ENCODE measurements around the gene IRX4.

IRX4 gene

GRCh38 chr5:1899201-1899600 lies 16.5 kb upstream of the IRX4 start:
- Histone ChIP-seq H3K9me3 (ENCODE audit: insufficient read depth, low read length, severe bottlenecking) (no peaks in the 10 kb centered on the region), H3K4me3 (ENCODE audit: low read depth in 1 of 2, low read length in 2 of 2) (no peak overlapping the region), H3K4me1 (ENCODE audit: insufficient read depth, low read length) (no peaks in the 10 kb centered on the region), H3K79me2 (ENCODE audit: insufficient read depth, low read length) (no peaks in the 10 kb centered on the region), H3K27me3 (ENCODE audit: insufficient read depth, low read length, poor library complexity) (peaks cover under 1% of the 10 kb centered on the region), H4K20me1 (ENCODE audit: insufficient read depth, low read length) (no peaks in the 10 kb centered on the region), H3K4me2 (ENCODE audit: insufficient read depth, low read length) (no peak overlapping the region), H3K9ac (ENCODE audit: low read depth, low read length) (no peak overlapping the region), H3K27ac (ENCODE audit: low read length) (no peak overlapping the region), H2AFZ (ENCODE audit: low read depth, low read length) (no peak overlapping the region), H3K36me3 (ENCODE audit: insufficient read depth, low read length) (no peaks in the 10 kb centered on the region)
- DNase-seq (no peak), ATAC-seq (ENCODE audit: insufficient read depth, low read depth) (no peak)
- TF ChIP-seq, protein P1, sequence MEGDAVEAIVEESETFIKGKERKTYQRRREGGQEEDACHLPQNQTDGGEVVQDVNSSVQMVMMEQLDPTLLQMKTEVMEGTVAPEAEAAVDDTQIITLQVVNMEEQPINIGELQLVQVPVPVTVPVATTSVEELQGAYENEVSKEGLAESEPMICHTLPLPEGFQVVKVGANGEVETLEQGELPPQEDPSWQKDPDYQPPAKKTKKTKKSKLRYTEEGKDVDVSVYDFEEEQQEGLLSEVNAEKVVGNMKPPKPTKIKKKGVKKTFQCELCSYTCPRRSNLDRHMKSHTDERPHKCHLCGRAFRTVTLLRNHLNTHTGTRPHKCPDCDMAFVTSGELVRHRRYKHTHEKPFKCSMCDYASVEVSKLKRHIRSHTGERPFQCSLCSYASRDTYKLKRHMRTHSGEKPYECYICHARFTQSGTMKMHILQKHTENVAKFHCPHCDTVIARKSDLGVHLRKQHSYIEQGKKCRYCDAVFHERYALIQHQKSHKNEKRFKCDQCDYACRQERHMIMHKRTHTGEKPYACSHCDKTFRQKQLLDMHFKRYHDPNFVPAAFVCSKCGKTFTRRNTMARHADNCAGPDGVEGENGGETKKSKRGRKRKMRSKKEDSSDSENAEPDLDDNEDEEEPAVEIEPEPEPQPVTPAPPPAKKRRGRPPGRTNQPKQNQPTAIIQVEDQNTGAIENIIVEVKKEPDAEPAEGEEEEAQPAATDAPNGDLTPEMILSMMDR (IDR thresholded peaks at IDR 0.05; ENCODE audit: borderline replicate concordance, extremely low read depth, low read length, poor library complexity, severe bottlenecking), result no peak
- no peak for TF ChIP-seq EZH2 (IDR thresholded peaks at IDR 0.05; ENCODE audit: borderline replicate concordance, low read depth, low read length, severe bottlenecking)

- Histone ChIP-seq H3K4me3 (ENCODE audit: low read depth in 1 of 2, low read length in 2 of 2) (no peak overlapping the region), H3K79me2 (ENCODE audit: insufficient read depth, low read length) (no peaks in the 10 kb centered on the region), H3K27ac (ENCODE audit: low read length) (no peak overlapping the region), H3K9ac (ENCODE audit: low read depth, low read length) (no peak overlapping the region), H3K36me3 (ENCODE audit: insufficient read depth, low read length) (no peaks in the 10 kb centered on the region), H3K9me3 (ENCODE audit: insufficient read depth, low read length, severe bottlenecking) (no peaks in the 10 kb centered on the region), H4K20me1 (ENCODE audit: insufficient read depth, low read length) (no peaks in the 10 kb centered on the region), H3K27me3 (ENCODE audit: insufficient read depth, low read length, poor library complexity) (peaks cover 10% of the 10 kb centered on the region), H3K4me2 (ENCODE audit: insufficient read depth, low read length) (no peak overlapping the region), H3K4me1 (ENCODE audit: insufficient read depth, low read length) (no peaks in the 10 kb centered on the region), H2AFZ (ENCODE audit: low read depth, low read length) (no peak overlapping the region)
- no peak for ATAC-seq (ENCODE audit: insufficient read depth, low read depth)
- no peak for DNase-seq
- TF ChIP-seq, protein P1 (IDR thresholded peaks at IDR 0.05; ENCODE audit: borderline replicate concordance, extremely low read depth, low read length, poor library complexity, severe bottlenecking), result no peak
- no peak for TF ChIP-seq EZH2 (IDR thresholded peaks at IDR 0.05; ENCODE audit: borderline replicate concordance, low read depth, low read length, severe bottlenecking)
Observed at GRCh38 chr5:1897816-1898450, 15.2 kb upstream of the IRX4 start.

DNA sequence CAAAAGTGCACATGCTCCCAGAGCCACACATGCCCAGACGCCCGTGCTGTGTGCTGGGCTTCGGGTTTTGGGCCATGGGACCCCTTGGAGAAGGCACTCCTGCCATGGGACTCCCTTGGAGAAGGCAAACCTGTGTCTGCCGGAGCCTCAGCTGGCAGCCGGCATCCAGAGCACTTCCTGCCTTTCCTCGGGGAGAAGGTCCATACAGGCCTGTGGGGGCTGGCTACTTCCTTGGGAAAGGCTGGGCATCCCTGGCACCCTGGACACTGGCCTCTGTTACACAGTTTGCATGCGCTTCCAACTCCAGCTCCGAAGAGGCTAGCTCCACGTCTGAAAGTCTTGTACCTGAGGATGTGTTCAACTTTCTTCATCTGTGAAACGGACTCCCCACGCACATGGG lies 14.7 kb upstream of the IRX4 start:
- Histone ChIP-seq H3K4me2 (ENCODE audit: insufficient read depth, low read length) (no peak overlapping the region), H3K27ac (ENCODE audit: low read length) (no peak overlapping the region), H3K9ac (ENCODE audit: low read depth, low read length) (no peak overlapping the region), H3K4me1 (ENCODE audit: insufficient read depth, low read length) (no peaks in the 10 kb centered on the region), H3K79me2 (ENCODE audit: insufficient read depth, low read length) (no peaks in the 10 kb centered on the region), H3K36me3 (ENCODE audit: insufficient read depth, low read length) (no peaks in the 10 kb centered on the region), H4K20me1 (ENCODE audit: insufficient read depth, low read length) (no peaks in the 10 kb centered on the region), H3K4me3 (ENCODE audit: low read depth in 1 of 2, low read length in 2 of 2) (no peak overlapping the region), H3K9me3 (ENCODE audit: insufficient read depth, low read length, severe bottlenecking) (no peaks in the 10 kb centered on the region), H3K27me3 (ENCODE audit: insufficient read depth, low read length, poor library complexity) (peaks cover 10% of the 10 kb centered on the region), H2AFZ (ENCODE audit: low read depth, low read length) (no peak overlapping the region)
- ATAC-seq (ENCODE audit: insufficient read depth, low read depth), result no peak
- no peak for DNase-seq
- no peak for TF ChIP-seq EZH2 (IDR thresholded peaks at IDR 0.05; ENCODE audit: borderline replicate concordance, low read depth, low read length, severe bottlenecking)
- TF ChIP-seq, protein P1 (IDR thresholded peaks at IDR 0.05; ENCODE audit: borderline replicate concordance, extremely low read depth, low read length, poor library complexity, severe bottlenecking), result no peak

Measured in DND-41 (cell line).